ENCODE data around the gene TBC1D9.

TBC1D9 gene

GRCh38 chr4:140719686-140720085, 36.5 kb downstream of the TBC1D9 start:
- no peak for DNase-seq

GRCh38 chr4:140719022-140719421, 37.2 kb downstream of the TBC1D9 start:
- no peak for DNase-seq

- DNase-seq = no peak
These were observed 37.8 kb downstream of the TBC1D9 start for GRCh38 chr4:140718241-140718952.

GRCh38 chr4:140717313-140717712, 38.9 kb downstream of the TBC1D9 start:
- no peak for DNase-seq

- no peak for DNase-seq
These were observed 41.1 kb downstream of the TBC1D9 start for GRCh38 chr4:140715119-140715518.

GRCh38 chr4:140711910-140712309, 44.3 kb downstream of the TBC1D9 start:
- DNase-seq = no peak

GRCh38 chr4:140710908-140711622, 45.1 kb downstream of the TBC1D9 start:
- no peak for DNase-seq

- no peak for DNase-seq
These were observed 48.9 kb downstream of the TBC1D9 start for GRCh38 chr4:140707325-140707724.

GRCh38 chr4:140706665-140707064, 49.5 kb downstream of the TBC1D9 start:
- no peak for DNase-seq

GRCh38 chr4:140706276-140706625, 49.9 kb downstream of the TBC1D9 start:
- no peak for DNase-seq

- no peak for DNase-seq
These were observed 50.4 kb downstream of the TBC1D9 start for GRCh38 chr4:140705625-140706275.

- no peak for DNase-seq
These were observed 51.2 kb downstream of the TBC1D9 start for GRCh38 chr4:140704964-140705363.

- no peak for DNase-seq
These were observed 51.7 kb downstream of the TBC1D9 start for GRCh38 chr4:140704392-140704960.

GRCh38 chr4:140703463-140703862, 52.7 kb downstream of the TBC1D9 start:
- no peak for DNase-seq

- no peak for DNase-seq
These were observed 54.0 kb downstream of the TBC1D9 start for GRCh38 chr4:140702096-140702757.

GRCh38 chr4:140701071-140701470, 55.1 kb downstream of the TBC1D9 start:
- DNase-seq = no peak

- no peak for DNase-seq
These were observed 58.2 kb downstream of the TBC1D9 start for GRCh38 chr4:140697709-140698560.

GRCh38 chr4:140695483-140695882, 60.7 kb downstream of the TBC1D9 start:
- DNase-seq = no peak

- DNase-seq = no peak
These were observed 62.6 kb downstream of the TBC1D9 start for GRCh38 chr4:140693562-140693961.

GRCh38 chr4:140691369-140691768, 64.8 kb downstream of the TBC1D9 start:
- no peak for DNase-seq

GRCh38 chr4:140690093-140690492, 66.1 kb downstream of the TBC1D9 start:
- DNase-seq = no peak

GRCh38 chr4:140689623-140690022, 66.6 kb downstream of the TBC1D9 start:
- no peak for DNase-seq
